A549 (cell line): ENCODE results near the gene PRKAR1A.

ENCODE experiments used
- BHLHE40 ChIP-seq: IDR thresholded peaks from 2 replicates; pipeline ENCODE4 v1.6.1; 2012; ENCODE audit warnings: low read depth, low read length, inconsistent platforms
- EP300 ChIP-seq, 2 experiments: fragments of >200 bp; sonication (Bioruptor Twin); formaldehyde crosslinking; IDR thresholded peaks; 2 replicates in 1 of 2; 3 replicates in 1 of 2; pipeline ENCODE4 v1.6.1; 2016 to 2017
- JUN ChIP-seq, 2 experiments: fragments of >200 bp; sonication (Bioruptor Twin); formaldehyde crosslinking; IDR thresholded peaks; 2 replicates in 1 of 2; 3 replicates in 1 of 2; pipeline ENCODE4 v1.6.1; 2016 to 2017
- KDM1A ChIP-seq: fragments of 200-600 bp; sonication (generic); IDR thresholded peaks from 2 replicates; pipeline ENCODE4 v1.6.1; 2016; ENCODE audit warnings: low read depth, mild to moderate bottlenecking
- MAFK ChIP-seq: fragments of 450-650 bp; IDR thresholded peaks from 2 replicates; pipeline ENCODE4 v1.6.1; 2014; ENCODE audit not compliant: partially characterized antibody
- PHF8 ChIP-seq: fragments of 200-600 bp; sonication (generic); IDR thresholded peaks from 2 replicates; pipeline ENCODE4 v1.6.1; 2016; ENCODE audit warnings: low read depth, mild to moderate bottlenecking, antibody characterized with exemption, moderate library complexity, borderline replicate concordance
- POLR2A ChIP-seq: IDR thresholded peaks from 2 replicates; pipeline ENCODE4 v1.6.1; 2012; ENCODE audit warnings: mild to moderate bottlenecking, low read length
- RFX5 ChIP-seq: fragments of 450-650 bp; IDR thresholded peaks from 2 replicates; pipeline ENCODE4 v1.7.1; 2014; ENCODE audit warnings: antibody characterized with exemption, mild to moderate bottlenecking, moderate library complexity
- RNF2 ChIP-seq: fragments of 200-600 bp; sonication (generic); IDR thresholded peaks from 2 replicates; pipeline ENCODE4 v1.6.1; 2016; ENCODE audit warnings: low read depth, mild to moderate bottlenecking, antibody characterized with exemption, moderate library complexity, borderline replicate concordance
- TF ChIP-seq, protein P1 (sequence below): fragments of 200-600 bp; sonication (generic); IDR thresholded peaks from 2 replicates; pipeline ENCODE4 v1.6.1; 2016; ENCODE audit warnings: antibody characterized with exemption, mild to moderate bottlenecking, moderate library complexity
- TF ChIP-seq, protein P2 (sequence below): fragments of >200 bp; sonication (Bioruptor Twin); formaldehyde crosslinking; IDR thresholded peaks from 3 replicates; pipeline ENCODE4 v1.5.1; 2016
- TF ChIP-seq, protein P3 (sequence below): fragments of 250-450 bp; sonication (Bioruptor Pico); IDR thresholded peaks from 2 replicates; pipeline ENCODE4 v1.5.0; 2021; ENCODE audit warnings: mild to moderate bottlenecking, moderate library complexity, borderline replicate concordance
- TF ChIP-seq, protein P4 (sequence below): IDR thresholded peaks from 2 replicates; pipeline ENCODE4 v1.6.1; 2012

DNA sequence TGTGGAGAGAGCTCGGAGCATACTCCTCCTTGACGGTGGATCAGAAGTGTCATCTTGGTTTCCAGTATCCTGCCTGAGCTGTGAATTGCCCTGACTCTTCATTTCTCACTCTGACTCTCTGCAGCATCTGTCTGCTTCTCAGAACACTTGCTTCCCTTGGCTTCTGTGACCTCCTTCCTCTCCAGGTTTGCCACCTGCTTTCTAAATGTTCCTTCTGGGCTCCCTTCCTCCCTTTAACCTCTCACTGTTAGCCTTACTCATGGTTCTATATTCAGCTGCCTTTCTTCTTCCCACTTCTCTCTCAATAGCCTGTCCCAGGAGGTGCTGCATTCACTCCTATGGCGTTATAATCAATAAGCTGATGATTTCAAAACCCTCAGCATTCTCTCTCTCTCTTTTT, 11.2 kb upstream of the PRKAR1A start:
- TF ChIP-seq JUN (IDR thresholded peaks at IDR 0.05) = no peak
- no peak for TF ChIP-seq PHF8
- TF ChIP-seq POLR2A = no peak
- TF ChIP-seq, protein P1, sequence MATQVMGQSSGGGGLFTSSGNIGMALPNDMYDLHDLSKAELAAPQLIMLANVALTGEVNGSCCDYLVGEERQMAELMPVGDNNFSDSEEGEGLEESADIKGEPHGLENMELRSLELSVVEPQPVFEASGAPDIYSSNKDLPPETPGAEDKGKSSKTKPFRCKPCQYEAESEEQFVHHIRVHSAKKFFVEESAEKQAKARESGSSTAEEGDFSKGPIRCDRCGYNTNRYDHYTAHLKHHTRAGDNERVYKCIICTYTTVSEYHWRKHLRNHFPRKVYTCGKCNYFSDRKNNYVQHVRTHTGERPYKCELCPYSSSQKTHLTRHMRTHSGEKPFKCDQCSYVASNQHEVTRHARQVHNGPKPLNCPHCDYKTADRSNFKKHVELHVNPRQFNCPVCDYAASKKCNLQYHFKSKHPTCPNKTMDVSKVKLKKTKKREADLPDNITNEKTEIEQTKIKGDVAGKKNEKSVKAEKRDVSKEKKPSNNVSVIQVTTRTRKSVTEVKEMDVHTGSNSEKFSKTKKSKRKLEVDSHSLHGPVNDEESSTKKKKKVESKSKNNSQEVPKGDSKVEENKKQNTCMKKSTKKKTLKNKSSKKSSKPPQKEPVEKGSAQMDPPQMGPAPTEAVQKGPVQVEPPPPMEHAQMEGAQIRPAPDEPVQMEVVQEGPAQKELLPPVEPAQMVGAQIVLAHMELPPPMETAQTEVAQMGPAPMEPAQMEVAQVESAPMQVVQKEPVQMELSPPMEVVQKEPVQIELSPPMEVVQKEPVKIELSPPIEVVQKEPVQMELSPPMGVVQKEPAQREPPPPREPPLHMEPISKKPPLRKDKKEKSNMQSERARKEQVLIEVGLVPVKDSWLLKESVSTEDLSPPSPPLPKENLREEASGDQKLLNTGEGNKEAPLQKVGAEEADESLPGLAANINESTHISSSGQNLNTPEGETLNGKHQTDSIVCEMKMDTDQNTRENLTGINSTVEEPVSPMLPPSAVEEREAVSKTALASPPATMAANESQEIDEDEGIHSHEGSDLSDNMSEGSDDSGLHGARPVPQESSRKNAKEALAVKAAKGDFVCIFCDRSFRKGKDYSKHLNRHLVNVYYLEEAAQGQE = no peak
- no peak for TF ChIP-seq EP300 (IDR thresholded peaks at IDR 0.05)
- TF ChIP-seq, protein P2, sequence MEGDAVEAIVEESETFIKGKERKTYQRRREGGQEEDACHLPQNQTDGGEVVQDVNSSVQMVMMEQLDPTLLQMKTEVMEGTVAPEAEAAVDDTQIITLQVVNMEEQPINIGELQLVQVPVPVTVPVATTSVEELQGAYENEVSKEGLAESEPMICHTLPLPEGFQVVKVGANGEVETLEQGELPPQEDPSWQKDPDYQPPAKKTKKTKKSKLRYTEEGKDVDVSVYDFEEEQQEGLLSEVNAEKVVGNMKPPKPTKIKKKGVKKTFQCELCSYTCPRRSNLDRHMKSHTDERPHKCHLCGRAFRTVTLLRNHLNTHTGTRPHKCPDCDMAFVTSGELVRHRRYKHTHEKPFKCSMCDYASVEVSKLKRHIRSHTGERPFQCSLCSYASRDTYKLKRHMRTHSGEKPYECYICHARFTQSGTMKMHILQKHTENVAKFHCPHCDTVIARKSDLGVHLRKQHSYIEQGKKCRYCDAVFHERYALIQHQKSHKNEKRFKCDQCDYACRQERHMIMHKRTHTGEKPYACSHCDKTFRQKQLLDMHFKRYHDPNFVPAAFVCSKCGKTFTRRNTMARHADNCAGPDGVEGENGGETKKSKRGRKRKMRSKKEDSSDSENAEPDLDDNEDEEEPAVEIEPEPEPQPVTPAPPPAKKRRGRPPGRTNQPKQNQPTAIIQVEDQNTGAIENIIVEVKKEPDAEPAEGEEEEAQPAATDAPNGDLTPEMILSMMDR = no peak
- TF ChIP-seq BHLHE40 = no peak
- TF ChIP-seq, protein P3, sequence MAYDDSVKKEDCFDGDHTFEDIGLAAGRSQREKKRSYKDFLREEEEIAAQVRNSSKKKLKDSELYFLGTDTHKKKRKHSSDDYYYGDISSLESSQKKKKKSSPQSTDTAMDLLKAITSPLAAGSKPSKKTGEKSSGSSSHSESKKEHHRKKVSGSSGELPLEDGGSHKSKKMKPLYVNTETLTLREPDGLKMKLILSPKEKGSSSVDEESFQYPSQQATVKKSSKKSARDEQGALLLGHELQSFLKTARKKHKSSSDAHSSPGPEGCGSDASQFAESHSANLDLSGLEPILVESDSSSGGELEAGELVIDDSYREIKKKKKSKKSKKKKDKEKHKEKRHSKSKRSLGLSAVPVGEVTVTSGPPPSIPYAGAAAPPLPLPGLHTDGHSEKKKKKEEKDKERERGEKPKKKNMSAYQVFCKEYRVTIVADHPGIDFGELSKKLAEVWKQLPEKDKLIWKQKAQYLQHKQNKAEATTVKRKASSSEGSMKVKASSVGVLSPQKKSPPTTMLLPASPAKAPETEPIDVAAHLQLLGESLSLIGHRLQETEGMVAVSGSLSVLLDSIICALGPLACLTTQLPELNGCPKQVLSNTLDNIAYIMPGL (CRISPR knock-in tag) = no peak
- no peak for TF ChIP-seq RFX5
- TF ChIP-seq, protein P4, sequence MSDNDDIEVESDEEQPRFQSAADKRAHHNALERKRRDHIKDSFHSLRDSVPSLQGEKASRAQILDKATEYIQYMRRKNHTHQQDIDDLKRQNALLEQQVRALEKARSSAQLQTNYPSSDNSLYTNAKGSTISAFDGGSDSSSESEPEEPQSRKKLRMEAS = no peak
- no peak for TF ChIP-seq RNF2
- TF ChIP-seq KDM1A = no peak
- no peak for TF ChIP-seq MAFK
